ENCODE results near the gene EFNB2. TPM values are rescaled to one million over a fixed set of nuclear protein-coding genes. Genes with fewer than 3 reads are reported as not detected.

Gene EFNB2
- total RNA-seq, 2 donors from 2014 or later, result 4.6 to 6.7 TPM

DNA sequence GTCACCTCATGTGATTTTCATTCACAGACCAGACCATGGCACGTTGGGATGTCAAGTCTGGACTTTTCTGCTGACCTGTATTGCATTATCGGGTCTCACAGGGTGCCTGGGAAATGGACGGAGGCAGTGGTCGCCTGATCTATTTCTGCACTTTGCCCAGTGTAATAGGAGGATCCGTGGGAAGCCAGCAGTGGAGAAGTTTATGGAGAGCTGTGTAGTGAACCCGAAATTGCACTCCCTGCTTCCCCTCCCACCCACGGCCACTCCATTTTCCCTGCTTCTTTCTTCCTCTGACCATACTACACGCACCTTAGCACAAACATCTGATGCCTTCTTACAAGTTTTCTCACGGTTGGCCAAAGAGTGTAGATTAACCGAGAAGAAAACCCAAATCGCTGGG lies 16.9 kb downstream of the EFNB2 start:
- DNase-seq, result no peak
- H3K27ac ChIP-seq, result no peak overlapping the region
- H3K27me3 ChIP-seq, result no peaks in the 10 kb centered on the region
- TF ChIP-seq, protein P1, sequence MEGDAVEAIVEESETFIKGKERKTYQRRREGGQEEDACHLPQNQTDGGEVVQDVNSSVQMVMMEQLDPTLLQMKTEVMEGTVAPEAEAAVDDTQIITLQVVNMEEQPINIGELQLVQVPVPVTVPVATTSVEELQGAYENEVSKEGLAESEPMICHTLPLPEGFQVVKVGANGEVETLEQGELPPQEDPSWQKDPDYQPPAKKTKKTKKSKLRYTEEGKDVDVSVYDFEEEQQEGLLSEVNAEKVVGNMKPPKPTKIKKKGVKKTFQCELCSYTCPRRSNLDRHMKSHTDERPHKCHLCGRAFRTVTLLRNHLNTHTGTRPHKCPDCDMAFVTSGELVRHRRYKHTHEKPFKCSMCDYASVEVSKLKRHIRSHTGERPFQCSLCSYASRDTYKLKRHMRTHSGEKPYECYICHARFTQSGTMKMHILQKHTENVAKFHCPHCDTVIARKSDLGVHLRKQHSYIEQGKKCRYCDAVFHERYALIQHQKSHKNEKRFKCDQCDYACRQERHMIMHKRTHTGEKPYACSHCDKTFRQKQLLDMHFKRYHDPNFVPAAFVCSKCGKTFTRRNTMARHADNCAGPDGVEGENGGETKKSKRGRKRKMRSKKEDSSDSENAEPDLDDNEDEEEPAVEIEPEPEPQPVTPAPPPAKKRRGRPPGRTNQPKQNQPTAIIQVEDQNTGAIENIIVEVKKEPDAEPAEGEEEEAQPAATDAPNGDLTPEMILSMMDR (IDR thresholded peaks at IDR 0.05), result no peak
- no peak for TF ChIP-seq POLR2A (IDR thresholded peaks at IDR 0.05)
- no peak overlapping the region for H3K4me3 ChIP-seq
- H3K9me3 ChIP-seq, result no peaks in the 10 kb centered on the region
- no peaks in the 10 kb centered on the region for H3K36me3 ChIP-seq (replicated peaks in 1 of 2; ENCODE audit: insufficient read depth in 1 of 2, low read depth in 2 of 2)
- ATAC-seq, result no peak
- intact Hi-C loops (cut with DNase I), result no loop called here
- peaks cover 5% of the 10 kb centered on the region for H3K4me1 ChIP-seq
- WGBS, 2 donors, result 79 to 84% methylated on average over 11 of the region's 11 CpGs

DNA sequence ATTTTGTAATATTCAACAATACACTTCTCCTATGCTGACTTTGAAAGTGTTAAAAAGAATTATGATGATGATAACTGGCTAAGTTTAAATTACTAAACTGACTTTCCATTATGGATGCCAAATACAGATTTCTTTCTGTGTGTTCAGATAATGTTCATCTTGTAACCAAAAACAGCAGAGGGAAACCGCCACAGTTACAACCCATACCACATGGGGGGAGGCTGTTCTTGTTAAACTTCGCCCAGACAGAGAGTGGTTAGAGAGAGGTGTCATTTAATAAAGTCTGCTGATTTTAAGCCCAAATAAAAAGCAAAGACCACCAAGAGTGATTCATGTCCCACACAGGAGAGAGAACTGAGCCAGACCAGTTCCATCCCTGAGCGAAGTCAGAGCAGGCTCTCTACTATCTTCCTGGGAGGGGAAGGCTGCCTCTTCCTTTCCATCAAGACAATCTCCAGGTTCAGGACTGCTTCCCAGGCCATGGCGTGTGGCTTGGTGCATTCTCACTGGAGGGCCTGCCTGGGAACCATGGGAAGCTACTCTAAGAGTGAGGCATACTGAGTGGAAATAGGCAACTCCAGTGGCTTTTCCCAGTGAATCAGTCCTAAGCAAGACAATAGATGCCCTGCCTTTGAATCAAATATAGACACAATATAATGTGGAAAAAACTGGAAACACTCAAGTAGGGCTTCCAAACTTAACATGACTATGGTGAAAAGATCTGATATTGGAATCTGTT lies 18.2 kb downstream of the EFNB2 start:
- Histone ChIP-seq H3K4me1 (peaks cover 5% of the 10 kb centered on the region), H3K27ac (no peak overlapping the region), H3K36me3 (replicated peaks in 1 of 2; ENCODE audit: insufficient read depth in 1 of 2, low read depth in 2 of 2) (no peaks in the 10 kb centered on the region), H3K9me3 (no peaks in the 10 kb centered on the region), H3K4me3 (no peak overlapping the region), H3K27me3 (no peaks in the 10 kb centered on the region)
- intact Hi-C loops (cut with DNase I), result no loop called here
- TF ChIP-seq, protein P1 (IDR thresholded peaks at IDR 0.05), result no peak
- TF ChIP-seq POLR2A (IDR thresholded peaks at IDR 0.05), result no peak
- DNase-seq, result no peak
- WGBS, 2 donors, result 85 to 87% methylated on average over 4 of the region's 4 CpGs
- ATAC-seq, result no peak

DNA sequence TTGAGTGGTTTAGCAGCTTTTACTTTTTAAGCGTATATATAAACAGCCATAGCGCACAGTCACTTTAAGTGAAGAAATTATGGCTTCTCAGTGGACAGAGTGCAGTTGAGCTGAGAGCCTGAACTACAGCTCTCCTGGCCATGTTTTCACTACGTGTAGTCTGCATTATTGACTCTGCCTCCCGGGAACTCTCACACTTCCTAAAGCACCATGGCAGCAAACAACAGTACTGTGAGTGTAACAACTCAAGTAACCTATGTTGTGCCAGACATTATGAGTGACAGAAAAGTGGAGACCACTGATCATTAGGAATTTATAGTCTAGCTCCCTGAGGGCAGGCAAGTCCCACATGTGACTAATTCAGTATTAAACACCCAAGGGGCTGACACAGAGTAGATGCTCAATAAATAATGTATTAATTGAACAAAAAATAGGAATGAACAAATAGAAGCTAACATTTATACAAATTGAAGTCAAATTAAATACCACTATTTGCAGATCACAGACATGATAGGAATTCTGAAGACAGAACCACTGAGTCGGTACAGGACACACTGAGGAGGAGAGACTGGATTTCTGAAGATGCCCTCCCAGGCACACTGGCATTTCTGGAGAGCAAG lies 19.7 kb downstream of the EFNB2 start:
- Histone ChIP-seq H3K4me1 (peaks cover 1% of the 10 kb centered on the region), H3K9me3 (no peaks in the 10 kb centered on the region), H3K27me3 (no peaks in the 10 kb centered on the region), H3K27ac (no peak overlapping the region), H3K36me3 (replicated peaks in 1 of 2; ENCODE audit: insufficient read depth in 1 of 2, low read depth in 2 of 2) (no peaks in the 10 kb centered on the region), H3K4me3 (no peak overlapping the region)
- DNase-seq (no peak), ATAC-seq (no peak)
- 80% methylated on average over 5 of the region's 5 CpGs for WGBS, 2 donors
- TF ChIP-seq POLR2A (IDR thresholded peaks at IDR 0.05), result no peak
- TF ChIP-seq, protein P1 (IDR thresholded peaks at IDR 0.05), result no peak
- intact Hi-C loops (cut with DNase I), result no loop called here

DNA sequence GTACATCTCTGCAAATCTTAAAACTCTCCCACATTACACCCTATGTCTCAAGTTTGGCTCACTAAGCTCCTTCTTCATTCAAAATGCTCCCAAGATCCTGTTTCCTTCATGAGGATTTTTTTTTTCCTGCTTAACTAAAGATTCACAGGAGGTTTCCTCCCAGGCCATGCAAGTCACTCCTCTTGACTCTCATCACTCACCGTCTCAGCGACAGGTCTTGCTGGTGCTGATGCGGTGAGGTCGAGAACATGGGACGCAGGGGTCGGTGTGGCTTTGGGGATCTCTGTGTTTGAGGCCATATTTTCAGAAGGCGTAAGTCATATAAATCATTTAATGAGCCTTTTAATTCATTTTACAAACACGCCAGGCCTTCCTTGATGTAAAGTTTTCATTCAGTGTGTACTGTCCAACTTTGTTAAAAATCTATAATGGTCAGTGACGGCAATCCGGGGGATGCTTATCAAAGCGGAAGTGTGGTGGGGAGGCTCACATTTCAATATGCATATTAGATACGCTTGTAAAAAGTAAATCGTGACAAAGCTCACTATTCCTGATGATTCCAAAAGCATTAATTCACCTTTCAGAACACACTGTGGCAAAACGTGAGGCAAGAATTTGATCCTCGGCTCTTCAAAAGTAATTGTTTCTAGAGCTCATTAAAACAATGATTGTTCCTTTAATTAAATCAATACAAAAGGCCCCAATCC lies 20.4 kb downstream of the EFNB2 start:
- H3K27ac ChIP-seq, result no peak overlapping the region
- TF ChIP-seq, protein P1 (IDR thresholded peaks at IDR 0.05), result no peak
- no peak for TF ChIP-seq POLR2A (IDR thresholded peaks at IDR 0.05)
- no peaks in the 10 kb centered on the region for H3K4me1 ChIP-seq
- 81 to 85% methylated on average over 15 of the region's 15 CpGs for WGBS, 2 donors
- intact Hi-C loops (cut with DNase I), result no loop called here
- no peak overlapping the region for H3K4me3 ChIP-seq
- H3K27me3 ChIP-seq, result no peaks in the 10 kb centered on the region
- no peak for DNase-seq
- no peaks in the 10 kb centered on the region for H3K36me3 ChIP-seq (replicated peaks in 1 of 2; ENCODE audit: insufficient read depth in 1 of 2, low read depth in 2 of 2)
- ATAC-seq, result no peak
- no peaks in the 10 kb centered on the region for H3K9me3 ChIP-seq

Measured in body of pancreas (tissue), 4 donors.